HG03460 (cell line): ENCODE measurements around the gene KRTAP5-4.
"Not testable (repeated sequence)": the region's sequence is repeated elsewhere in the genome, so short reads cannot be mapped to it uniquely, and the experiment has no call there.

Source experiments
- ATAC-seq: cut with Tn5 transposase; IDR thresholded peaks from one replicate; pipeline ENCODE4 v1.9.1; 2021; ENCODE audit not compliant: unreplicated experiment

The KRTAP5-4 gene

GRCh38 chr11:1653541-1654387, 31.8 kb upstream of the KRTAP5-4 start:
- ATAC-seq = no peak

GRCh38 chr11:1652771-1653540, 31.0 kb upstream of the KRTAP5-4 start:
- ATAC-seq = no peak

GRCh38 chr11:1652442-1652770, 30.5 kb upstream of the KRTAP5-4 start:
- ATAC-seq = no peak

- ATAC-seq = no peak
These were observed 30.1 kb upstream of the KRTAP5-4 start for GRCh38 chr11:1652026-1652425.

GRCh38 chr11:1651411-1651980, 29.6 kb upstream of the KRTAP5-4 start:
- no peak for ATAC-seq

GRCh38 chr11:1650918-1651262, 29.0 kb upstream of the KRTAP5-4 start:
- ATAC-seq = no peak

GRCh38 chr11:1650034-1650917, 28.3 kb upstream of the KRTAP5-4 start:
- no peak for ATAC-seq

GRCh38 chr11:1648653-1649420, 26.9 kb upstream of the KRTAP5-4 start:
- ATAC-seq = no peak

- ATAC-seq = no peak
These were observed 26.1 kb upstream of the KRTAP5-4 start for GRCh38 chr11:1647901-1648652.

- not testable (repeated sequence) for ATAC-seq
These were observed 24.6 kb upstream of the KRTAP5-4 start for GRCh38 chr11:1646540-1646939.

- no peak for ATAC-seq
These were observed 23.5 kb upstream of the KRTAP5-4 start for GRCh38 chr11:1645357-1645821.

- ATAC-seq = no peak
These were observed 22.8 kb upstream of the KRTAP5-4 start for GRCh38 chr11:1644601-1645356.

GRCh38 chr11:1643146-1643690, 21.3 kb upstream of the KRTAP5-4 start:
- ATAC-seq = no peak

- ATAC-seq = no peak
These were observed 20.6 kb upstream of the KRTAP5-4 start for GRCh38 chr11:1642288-1643145.

- no peak for ATAC-seq
These were observed 19.2 kb upstream of the KRTAP5-4 start for GRCh38 chr11:1641096-1641495.

- ATAC-seq = no peak
These were observed 18.4 kb upstream of the KRTAP5-4 start for GRCh38 chr11:1640076-1640946.

- no peak for ATAC-seq
These were observed 17.7 kb upstream of the KRTAP5-4 start for GRCh38 chr11:1639666-1640065.
